GM23248 (cell line): ENCODE measurements around the gene WIZ.

Experiments used
- EZH2 ChIP-seq: fragments of 200-600 bp; sonication (generic); IDR thresholded peaks from 2 replicates; pipeline ENCODE4 v1.6.1; 2018; ENCODE audit warnings: antibody characterized with exemption, mild to moderate bottlenecking; ENCODE audit not compliant: insufficient read depth, poor library complexity, severe bottlenecking
- EZH2phosphoT487 ChIP-seq: fragments of 200-600 bp; sonication (generic); IDR thresholded peaks from 2 replicates; pipeline ENCODE4 v1.6.1; 2018; ENCODE audit warnings: antibody characterized with exemption, moderate library complexity, mild to moderate bottlenecking, low read depth; ENCODE audit not compliant: insufficient read depth

- TF ChIP-seq EZH2 (no peak), EZH2phosphoT487 (no peak)
Measured at GRCh38 chr19:15453906-15454860, 4.4 kb upstream of the WIZ start.
